Measurements from ENCODE around the gene TADA2B. TPM values are rescaled to one million over a fixed set of nuclear protein-coding genes. Genes with fewer than 3 reads are reported as not detected.

Gene TADA2B
- total and polyA plus RNA-seq, 3 donors from 2014 or later: 34.5 to 47.6 (median 42.2) TPM

DNA sequence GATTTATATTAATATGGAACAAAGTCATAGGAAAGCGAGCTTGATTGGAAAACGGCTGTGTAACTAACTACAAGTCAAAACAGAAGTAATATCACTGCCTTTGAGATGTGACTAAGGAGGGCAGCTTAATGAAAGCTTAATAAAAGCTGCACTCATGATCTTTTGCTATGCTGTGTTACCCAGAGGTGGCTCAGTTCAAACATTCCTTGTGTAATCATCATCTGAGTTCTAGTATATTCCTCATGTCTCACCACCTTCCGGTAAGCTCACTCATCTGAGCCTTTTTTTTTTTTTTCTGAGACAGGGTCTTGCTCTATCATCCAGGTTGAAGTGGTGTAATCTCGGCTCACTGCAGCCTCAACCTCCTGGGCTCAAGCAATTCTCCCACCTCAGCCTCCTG, 19.6 kb downstream of the TADA2B start:
- peaks cover 8% of the 10 kb centered on the region for H3K4me1 ChIP-seq
- H3K36me3 ChIP-seq (ENCODE audit: low read depth, missing control alignments): no peaks in the 10 kb centered on the region
- DNase-seq: no peak
- intact Hi-C loops (cut with DNase I; ENCODE audit: low total_unique reads): no loop called here
- WGBS, 2 donors: 84 to 97% methylated on average over 4 of the region's 4 CpGs
- H3K4me3 ChIP-seq: no peak overlapping the region
- TF ChIP-seq, protein P1, sequence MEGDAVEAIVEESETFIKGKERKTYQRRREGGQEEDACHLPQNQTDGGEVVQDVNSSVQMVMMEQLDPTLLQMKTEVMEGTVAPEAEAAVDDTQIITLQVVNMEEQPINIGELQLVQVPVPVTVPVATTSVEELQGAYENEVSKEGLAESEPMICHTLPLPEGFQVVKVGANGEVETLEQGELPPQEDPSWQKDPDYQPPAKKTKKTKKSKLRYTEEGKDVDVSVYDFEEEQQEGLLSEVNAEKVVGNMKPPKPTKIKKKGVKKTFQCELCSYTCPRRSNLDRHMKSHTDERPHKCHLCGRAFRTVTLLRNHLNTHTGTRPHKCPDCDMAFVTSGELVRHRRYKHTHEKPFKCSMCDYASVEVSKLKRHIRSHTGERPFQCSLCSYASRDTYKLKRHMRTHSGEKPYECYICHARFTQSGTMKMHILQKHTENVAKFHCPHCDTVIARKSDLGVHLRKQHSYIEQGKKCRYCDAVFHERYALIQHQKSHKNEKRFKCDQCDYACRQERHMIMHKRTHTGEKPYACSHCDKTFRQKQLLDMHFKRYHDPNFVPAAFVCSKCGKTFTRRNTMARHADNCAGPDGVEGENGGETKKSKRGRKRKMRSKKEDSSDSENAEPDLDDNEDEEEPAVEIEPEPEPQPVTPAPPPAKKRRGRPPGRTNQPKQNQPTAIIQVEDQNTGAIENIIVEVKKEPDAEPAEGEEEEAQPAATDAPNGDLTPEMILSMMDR (IDR thresholded peaks at IDR 0.05): no peak
- no peak for TF ChIP-seq POLR2A (IDR thresholded peaks at IDR 0.05)
- H3K27me3 ChIP-seq: no peaks in the 10 kb centered on the region
- H3K27ac ChIP-seq: no peak overlapping the region
- H3K9me3 ChIP-seq: no peaks in the 10 kb centered on the region

DNA sequence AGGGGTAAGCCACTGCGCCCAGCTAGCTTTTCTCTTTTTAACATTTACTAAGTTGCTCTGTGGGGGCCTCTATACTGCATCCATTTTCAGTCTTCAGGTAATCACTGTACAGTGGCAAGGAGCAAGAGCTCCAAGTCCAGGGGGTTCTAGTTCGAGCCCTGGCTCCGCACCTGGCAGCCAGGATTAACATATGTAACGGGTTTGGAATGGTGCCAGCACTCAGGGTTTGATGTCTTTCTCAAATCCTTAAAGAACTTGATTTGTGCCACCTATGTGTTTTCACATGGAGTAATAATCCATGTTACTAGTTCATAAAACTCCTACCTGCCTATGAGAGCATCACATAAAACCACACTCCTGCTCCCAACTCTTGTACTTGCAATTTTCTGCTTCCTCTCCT, 20.2 kb downstream of the TADA2B start:
- H3K4me1 ChIP-seq: peaks cover 8% of the 10 kb centered on the region
- intact Hi-C loops (cut with DNase I; ENCODE audit: low total_unique reads): no loop called here
- H3K36me3 ChIP-seq (ENCODE audit: low read depth, missing control alignments): no peaks in the 10 kb centered on the region
- H3K9me3 ChIP-seq: no peaks in the 10 kb centered on the region
- no peak overlapping the region for H3K4me3 ChIP-seq
- no peak overlapping the region for H3K27ac ChIP-seq
- H3K27me3 ChIP-seq: no peaks in the 10 kb centered on the region
- DNase-seq: no peak
- TF ChIP-seq, protein P1 (IDR thresholded peaks at IDR 0.05): no peak
- TF ChIP-seq POLR2A (IDR thresholded peaks at IDR 0.05): no peak
- WGBS, 2 donors: 79 to 87% methylated on average over 4 of the region's 4 CpGs

DNA sequence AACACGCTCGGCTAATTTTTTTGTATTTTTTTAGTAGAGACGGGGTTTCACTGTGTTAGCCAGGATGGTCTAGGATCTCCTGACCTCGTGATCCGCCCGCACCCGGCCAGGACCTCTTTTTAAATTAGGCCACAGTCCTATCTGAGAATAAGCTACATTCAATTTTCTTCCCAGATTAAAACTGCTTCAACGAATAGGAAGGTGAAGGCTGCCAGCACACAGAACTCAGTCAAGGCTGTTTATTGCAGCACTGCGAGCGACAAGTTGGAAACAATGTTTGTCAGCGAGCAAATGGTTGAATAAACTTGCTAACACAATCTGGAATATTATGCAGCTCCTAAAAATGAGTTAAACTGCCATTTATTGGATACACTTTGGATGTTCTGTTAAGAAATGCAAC, 22.8 kb downstream of the TADA2B start:
- peaks cover 21% of the 10 kb centered on the region for H3K4me1 ChIP-seq
- no peaks in the 10 kb centered on the region for H3K9me3 ChIP-seq
- intact Hi-C loops (cut with DNase I; ENCODE audit: low total_unique reads): no loop called here
- H3K36me3 ChIP-seq (ENCODE audit: low read depth, missing control alignments): no peaks in the 10 kb centered on the region
- no peaks in the 10 kb centered on the region for H3K27me3 ChIP-seq
- no peak overlapping the region for H3K4me3 ChIP-seq
- TF ChIP-seq POLR2A (IDR thresholded peaks at IDR 0.05): no peak
- TF ChIP-seq, protein P1 (IDR thresholded peaks at IDR 0.05): no peak
- no peak overlapping the region for H3K27ac ChIP-seq
- peak; percentile 81 for DNase-seq
- 51 to 64% methylated on average over 11 of the region's 11 CpGs for WGBS, 2 donors

DNA sequence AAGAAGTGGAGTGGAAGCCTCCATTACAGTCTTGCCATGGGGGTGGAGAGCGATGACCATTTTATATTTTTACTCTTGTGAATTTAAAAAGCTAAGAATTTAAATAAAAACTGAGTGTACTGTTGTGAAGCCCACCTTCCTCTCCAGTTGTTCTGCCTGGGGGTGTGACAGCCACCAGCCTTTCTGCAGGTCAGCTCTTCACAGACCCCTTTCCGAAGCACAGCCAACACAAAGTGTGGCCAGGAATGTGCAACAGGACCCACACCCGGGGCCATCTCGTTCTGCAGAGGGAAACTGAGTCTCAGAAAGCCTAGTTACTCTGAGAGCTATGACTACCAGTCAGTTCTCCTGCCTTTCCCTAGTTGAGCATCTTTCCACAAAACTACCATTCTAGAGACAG, 23.3 kb downstream of the TADA2B start:
- H3K4me3 ChIP-seq: peak overlapping the region in 1 of 2 donors; percentile 91
- no peaks in the 10 kb centered on the region for H3K36me3 ChIP-seq (ENCODE audit: low read depth, missing control alignments)
- no peaks in the 10 kb centered on the region for H3K27me3 ChIP-seq
- no peak overlapping the region for H3K27ac ChIP-seq
- peaks cover 21% of the 10 kb centered on the region for H3K4me1 ChIP-seq
- intact Hi-C loops (cut with DNase I; ENCODE audit: low total_unique reads): no loop called here
- no peak for DNase-seq
- no peak for TF ChIP-seq POLR2A (IDR thresholded peaks at IDR 0.05)
- TF ChIP-seq, protein P1 (IDR thresholded peaks at IDR 0.05): no peak
- no peaks in the 10 kb centered on the region for H3K9me3 ChIP-seq
- whole genome bisulfite sequencing, 2 donors: 61 to 79% methylated on average over 4 of the region's 4 CpGs

DNA sequence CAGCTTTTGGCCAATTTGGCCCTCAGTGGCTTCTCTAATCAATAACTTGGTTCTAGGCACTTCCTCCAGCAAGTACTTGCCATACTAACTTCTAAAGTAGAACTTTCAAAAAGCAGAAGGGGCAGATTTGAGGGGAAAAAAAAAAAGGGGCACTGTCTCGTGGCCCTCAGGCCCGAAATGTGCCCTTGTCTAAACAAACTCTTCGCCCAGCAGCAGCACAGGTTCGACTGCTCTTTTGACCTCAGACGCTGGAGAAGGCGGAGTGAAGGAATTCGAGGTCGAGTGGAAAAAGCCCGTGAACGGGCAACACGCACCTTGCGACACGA, 23.9 kb downstream of the TADA2B start:
- no peaks in the 10 kb centered on the region for H3K27me3 ChIP-seq
- peaks cover 21% of the 10 kb centered on the region for H3K4me1 ChIP-seq
- H3K9me3 ChIP-seq: no peaks in the 10 kb centered on the region
- TF ChIP-seq POLR2A (IDR thresholded peaks at IDR 0.05): no peak
- TF ChIP-seq, protein P1 (IDR thresholded peaks at IDR 0.05): no peak
- peak overlapping the region; percentile 91 to 95 for H3K4me3 ChIP-seq
- peak overlapping the region; percentile 78 to 89 for H3K27ac ChIP-seq
- intact Hi-C loops (cut with DNase I; ENCODE audit: low total_unique reads): no loop called here
- WGBS, 2 donors: 1 to 2% methylated on average over 13 of the region's 13 CpGs
- no peak for DNase-seq
- H3K36me3 ChIP-seq (ENCODE audit: low read depth, missing control alignments): no peaks in the 10 kb centered on the region

Measured in testis (tissue), 3 donors.